Measurements from ENCODE around the gene STK32C.

Gene STK32C

GRCh38 chr10:132166216-132166950 lies 141.4 kb downstream of the STK32C start:
- in situ Hi-C loops (cut with MboI; ENCODE audit: low pct_unique_long_range_greater_than_20kb, low sequenced_read_pairs, unreplicated experiment): no loop called here
- no peak for TF ChIP-seq CTCF (IDR thresholded peaks at IDR 0.05; ENCODE audit: extremely low read depth, insufficient read depth, missing control alignments)
- DNase-seq (ENCODE audit: low spot score): no peak

- TF ChIP-seq CTCF (IDR thresholded peaks at IDR 0.05; ENCODE audit: extremely low read depth, insufficient read depth, missing control alignments): no peak
- in situ Hi-C loops (cut with MboI; ENCODE audit: low pct_unique_long_range_greater_than_20kb, low sequenced_read_pairs, unreplicated experiment): no loop called here
- DNase-seq (ENCODE audit: low spot score): no peak
These were observed 142.3 kb downstream of the STK32C start for GRCh38 chr10:132165416-132165980.

- in situ Hi-C loops (cut with MboI; ENCODE audit: low pct_unique_long_range_greater_than_20kb, low sequenced_read_pairs, unreplicated experiment): no loop called here
- no peak for TF ChIP-seq CTCF (IDR thresholded peaks at IDR 0.05; ENCODE audit: extremely low read depth, insufficient read depth, missing control alignments)
- DNase-seq (ENCODE audit: low spot score): no peak
These were observed 142.9 kb downstream of the STK32C start for GRCh38 chr10:132164761-132165278.

- no peak for TF ChIP-seq CTCF (IDR thresholded peaks at IDR 0.05; ENCODE audit: extremely low read depth, insufficient read depth, missing control alignments)
- in situ Hi-C loops (cut with MboI; ENCODE audit: low pct_unique_long_range_greater_than_20kb, low sequenced_read_pairs, unreplicated experiment): no loop called here
- no peak for DNase-seq (ENCODE audit: low spot score)
These were observed 143.8 kb downstream of the STK32C start for GRCh38 chr10:132163826-132164515.

GRCh38 chr10:132163278-132163765 lies 144.4 kb downstream of the STK32C start:
- TF ChIP-seq CTCF (IDR thresholded peaks at IDR 0.05; ENCODE audit: extremely low read depth, insufficient read depth, missing control alignments): no peak
- in situ Hi-C loops (cut with MboI; ENCODE audit: low pct_unique_long_range_greater_than_20kb, low sequenced_read_pairs, unreplicated experiment): no loop called here
- peak; percentile 65 for DNase-seq (ENCODE audit: low spot score)

GRCh38 chr10:132162590-132163277 lies 145.0 kb downstream of the STK32C start:
- no peak for TF ChIP-seq CTCF (IDR thresholded peaks at IDR 0.05; ENCODE audit: extremely low read depth, insufficient read depth, missing control alignments)
- no peak for DNase-seq (ENCODE audit: low spot score)
- in situ Hi-C loops (cut with MboI; ENCODE audit: low pct_unique_long_range_greater_than_20kb, low sequenced_read_pairs, unreplicated experiment): no loop called here

Measured in GM13977 (cell line).